Endothelial cell of umbilical vein (primary cell): ENCODE results near the gene IGF2R.

Experiments used
- EZH2 ChIP-seq: IDR thresholded peaks from 2 replicates; pipeline ENCODE4 v1.6.1; 2012; ENCODE audit warnings: borderline replicate concordance, low read depth, mild to moderate bottlenecking, moderate library complexity, low read length, inconsistent platforms; ENCODE audit not compliant: severe bottlenecking
- GATA2 ChIP-seq: IDR thresholded peaks from 2 replicates; pipeline ENCODE4 v1.7.0; 2011; ENCODE audit warnings: low read depth, mild to moderate bottlenecking, moderate library complexity, mixed read lengths, low read length; ENCODE audit not compliant: insufficient read length, insufficient read depth
- JUN ChIP-seq: IDR thresholded peaks from 2 replicates; pipeline ENCODE4 v1.6.1; 2011; ENCODE audit warnings: borderline replicate concordance, low read depth; ENCODE audit not compliant: insufficient read length, insufficient read depth
- MAX ChIP-seq: IDR thresholded peaks from 2 replicates; pipeline ENCODE4 v1.6.1; 2011; ENCODE audit not compliant: insufficient read depth, insufficient read length
- MYC ChIP-seq: IDR thresholded peaks from one replicate; pipeline ENCODE4 v1.6.1; 2011; ENCODE audit warnings: mild to moderate bottlenecking, low read depth, low read length
- POLR2A ChIP-seq: IDR thresholded peaks from 2 replicates; pipeline ENCODE4 v1.6.1; 2012; ENCODE audit warnings: low read depth, mild to moderate bottlenecking, control low read depth, low read length
- POLR2AphosphoS5 ChIP-seq: IDR thresholded peaks from 2 replicates; pipeline ENCODE4 v1.6.1; 2012; ENCODE audit warnings: low read depth, mild to moderate bottlenecking, control low read depth, low read length, moderate library complexity; ENCODE audit not compliant: insufficient read depth
- TF ChIP-seq, protein P1 (sequence below), 2 donors: IDR thresholded peaks; 1 replicate in 1 of 2; 2 replicates in 1 of 2; pipeline ENCODE4 v1.5.1; 2011; ENCODE audit warnings: low read length in 2 of 2, mild to moderate bottlenecking in 2 of 2, moderate library complexity in 2 of 2, control low read depth in 1 of 2, inconsistent platforms in 1 of 2, low read depth in 1 of 2; ENCODE audit not compliant: insufficient read depth in 1 of 2; ENCODE audit errors: extremely low read depth in 1 of 2

DNA sequence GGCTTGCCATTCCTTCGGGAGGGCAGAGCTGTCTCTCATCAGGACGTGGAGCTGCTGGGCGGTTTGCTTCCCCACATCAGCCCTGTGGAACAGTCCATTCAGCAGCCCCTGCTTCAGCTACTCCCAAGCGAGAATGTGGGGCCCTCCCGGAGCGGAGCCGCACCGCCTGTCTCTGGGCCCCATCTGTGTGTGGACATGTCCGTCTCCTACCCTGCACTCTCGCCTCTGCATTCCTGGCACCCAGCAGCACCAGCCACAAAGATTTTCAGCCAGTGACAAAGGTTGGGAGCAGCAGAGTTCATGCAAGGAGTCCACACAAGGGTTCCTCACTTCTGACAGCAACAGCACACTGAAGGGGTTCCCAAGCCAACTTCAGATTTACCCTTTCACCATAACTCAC, 123.7 kb downstream of the IGF2R start:
- TF ChIP-seq, protein P1, sequence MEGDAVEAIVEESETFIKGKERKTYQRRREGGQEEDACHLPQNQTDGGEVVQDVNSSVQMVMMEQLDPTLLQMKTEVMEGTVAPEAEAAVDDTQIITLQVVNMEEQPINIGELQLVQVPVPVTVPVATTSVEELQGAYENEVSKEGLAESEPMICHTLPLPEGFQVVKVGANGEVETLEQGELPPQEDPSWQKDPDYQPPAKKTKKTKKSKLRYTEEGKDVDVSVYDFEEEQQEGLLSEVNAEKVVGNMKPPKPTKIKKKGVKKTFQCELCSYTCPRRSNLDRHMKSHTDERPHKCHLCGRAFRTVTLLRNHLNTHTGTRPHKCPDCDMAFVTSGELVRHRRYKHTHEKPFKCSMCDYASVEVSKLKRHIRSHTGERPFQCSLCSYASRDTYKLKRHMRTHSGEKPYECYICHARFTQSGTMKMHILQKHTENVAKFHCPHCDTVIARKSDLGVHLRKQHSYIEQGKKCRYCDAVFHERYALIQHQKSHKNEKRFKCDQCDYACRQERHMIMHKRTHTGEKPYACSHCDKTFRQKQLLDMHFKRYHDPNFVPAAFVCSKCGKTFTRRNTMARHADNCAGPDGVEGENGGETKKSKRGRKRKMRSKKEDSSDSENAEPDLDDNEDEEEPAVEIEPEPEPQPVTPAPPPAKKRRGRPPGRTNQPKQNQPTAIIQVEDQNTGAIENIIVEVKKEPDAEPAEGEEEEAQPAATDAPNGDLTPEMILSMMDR (IDR thresholded peaks at IDR 0.05; ENCODE audit: extremely low read depth in 1 of 2, insufficient read depth in 1 of 2, low read depth in 1 of 2, low read length in 2 of 2) = no peak
- TF ChIP-seq POLR2A (no peak), EZH2 (no peak), MAX (no peak), GATA2 (no peak), POLR2AphosphoS5 (no peak), MYC (no peak), JUN (no peak)
